GM12878 (cell line): ENCODE data around the gene LRCH4. TPM values are rescaled to one million over a fixed set of nuclear protein-coding genes. Genes with fewer than 3 reads are reported as not detected.
A peak's percentile ranks its signal among the peaks of the same experiment; 100 is the strongest.

Source experiments
- ATAC-seq: fragments of 200-7000 bp; cut with Tn5 transposase; 3 replicates; pipeline ENCODE4 v1.9.1; 2020; ENCODE audit warnings: mild to moderate bottlenecking, moderate library complexity
- BruUV-seq: library from RNA; stranded (reverse); fragments of 400-500 nt; replicated peaks from 2 replicates; lab custom pipeline; 2021; lab: Mats Ljungman, UMichigan
- CTCF ChIA-PET: fragments of 300-600 bp; sonication (Branson Sonifier 250); formaldehyde crosslinking; extraction: SDS; loops from one replicate; lab custom pipeline; 2021; ENCODE audit warnings: inconsistent platforms; lab: Yijun Ruan, JAX
- POLR2A ChIA-PET: fragments of 350-600 bp; formaldehyde crosslinking; extraction: SDS; loops from one replicate; lab custom pipeline; 2021; ENCODE audit warnings: inconsistent platforms; lab: Charles Lee
- RAD21 ChIA-PET: fragments of 300-600 bp; sonication (Branson Sonifier 250); formaldehyde crosslinking; loops from one replicate; lab custom pipeline; 2023; ENCODE audit warnings: antibody characterized with exemption; ENCODE audit not compliant: unreplicated experiment; lab: Charles Lee
- SMC1A ChIA-PET: fragments of 300-600 bp; sonication (Branson Sonifier 250); formaldehyde crosslinking; loops from one replicate; lab custom pipeline; 2023; ENCODE audit not compliant: unreplicated experiment, uncharacterized antibody; lab: Charles Lee
- DNase-seq: peaks from one replicate; pipeline ENCODE4 v3.0.0-alpha.2; 2011; ENCODE audit warnings: low read depth, low spot score
- FAIRE-seq: peaks from 3 replicates; lab custom pipeline; 2011; peaks lifted over from hg19 to GRCh38; lab: Jason Lieb, UNC
- H2AFZ ChIP-seq: 2 replicates; pipeline ENCODE4 v1.6.0; 2011; ENCODE audit warnings: low read depth, low read length, control low read depth; ENCODE audit not compliant: control insufficient read depth
- H3K27ac ChIP-seq: 2 replicates; pipeline ENCODE4 v1.5.1; 2011; ENCODE audit warnings: control low read depth; ENCODE audit not compliant: control insufficient read depth, insufficient read depth
- H3K27me3 ChIP-seq, 2 experiments: replicated peaks in 1 of 2; 2 replicates each; pipeline versions ENCODE4 v1.6.0 to v1.6.1; 2011; ENCODE audit warnings: low read length in 1 of 2; ENCODE audit not compliant: control insufficient read depth in 2 of 2, insufficient read depth in 2 of 2
- H3K36me3 ChIP-seq, 2 experiments: 2 replicates each; pipeline ENCODE4 v1.5.1; 2011; ENCODE audit warnings: low read length in 1 of 2; ENCODE audit not compliant: control insufficient read depth in 2 of 2, insufficient read depth in 2 of 2
- H3K4me1 ChIP-seq: 2 replicates; pipeline ENCODE4 v1.6.1; 2011; ENCODE audit warnings: mild to moderate bottlenecking, low read length, moderate library complexity, mixed read lengths; ENCODE audit not compliant: control insufficient read depth, insufficient read depth
- H3K4me2 ChIP-seq: 2 replicates; pipeline ENCODE4 v1.6.0; 2011; ENCODE audit warnings: control low read depth; ENCODE audit not compliant: control insufficient read depth, insufficient read depth
- H3K4me3 ChIP-seq: fragments of 200-600 bp; sonication (generic); 2 replicates; pipeline ENCODE4 v1.5.1; 2016
- H3K79me2 ChIP-seq: 2 replicates; pipeline ENCODE4 v1.6.0; 2011; ENCODE audit warnings: low read length; ENCODE audit not compliant: control insufficient read depth, insufficient read depth
- H3K9ac ChIP-seq: 2 replicates; pipeline ENCODE4 v1.8.0; 2011; ENCODE audit warnings: low read length, control low read depth, mixed read lengths; ENCODE audit not compliant: control insufficient read depth, insufficient read depth
- H3K9me3 ChIP-seq: replicated peaks from 3 replicates; pipeline ENCODE4 v1.5.1; 2011; ENCODE audit warnings: mild to moderate bottlenecking, low read length; ENCODE audit not compliant: control insufficient read depth, insufficient read depth
- H4K20me1 ChIP-seq: 2 replicates; pipeline ENCODE4 v1.6.0; 2011; ENCODE audit not compliant: control insufficient read depth, insufficient read depth
- BRCA1 ChIP-seq: IDR thresholded peaks from 2 replicates; pipeline ENCODE4 v1.6.1; 2011; ENCODE audit warnings: low read depth, low read length, improper control_type of control experiment
- POLR2A ChIP-seq: IDR thresholded peaks from 2 replicates; pipeline ENCODE4 v1.6.1; 2011; ENCODE audit warnings: low read depth, mild to moderate bottlenecking, low read length
- REST ChIP-seq: IDR thresholded peaks from 2 replicates; pipeline ENCODE4 v1.6.1; 2012; ENCODE audit warnings: mild to moderate bottlenecking, low read depth, low read length
- WGBS: methylation state at CpG from one replicate; pipeline ENCODE4 v1.1.6; 2016; ENCODE audit warnings: low lambda C conversion rate; ENCODE audit not compliant: insufficient replicate concordance, insufficient coverage; ENCODE audit errors: missing lambda C conversion rate; 5-methylcytosine and 5-hydroxymethylcytosine counted together
- in situ Hi-C: fragments of 300-500 bp; cut with MboI; formaldehyde crosslinking; loops from 9 replicates; pipeline ENCODE4 v1.14.3; 2018; ENCODE audit warnings: mixed read lengths
- intact Hi-C: fragments of 100-400 bp; cut with micrococcal nuclease; formaldehyde crosslinking; loops from one replicate; pipeline ENCODE4 v1.14.2; 2022; ENCODE audit not compliant: unreplicated experiment
- polyA plus RNA-seq, 11 experiments: library from polyadenylated mRNA; depleted of rRNA in 4 of 11; unstranded in 6 of 11; stranded (reverse) in 5 of 11; fragments of >200 nt; fragmentation: Nextera tagmentation in 4 of 11; fragmentation: Illumina TruSeq in 1 of 11; extraction: Ambion mirVana in 4 of 11; extraction: Trizol in 1 of 11; gene quantifications; 1 replicate in 1 of 11; 2 replicates in 10 of 11; pipeline versions ENCODE4 v1.2.1 to v1.2.3, GENCODE V29; 2011 to 2016; ENCODE audit warnings: inconsistent platforms in 2 of 11, missing spikeins in 2 of 11, low read depth in 1 of 11
- total RNA-seq, 4 experiments: library from RNA; depleted of rRNA in 3 of 4; stranded (reverse); fragments of >200 nt in 3 of 4; fragmentation: Illumina TruSeq in 1 of 4; extraction: Trizol in 1 of 4; gene quantifications; 2 replicates each; pipeline versions ENCODE4 v1.2.1 to v1.2.3, GENCODE V29; 2013 to 2021

The LRCH4 gene
- total and polyA plus RNA-seq, 10 of the 15 experiments (the other 5 are each of a cell fraction or from before 2014, with no cell fraction given), result 0.58 to 96.7 (median 28.4) TPM

GRCh38 chr7:100573691-100574361 is 12.1 kb downstream of the LRCH4 start, which contains the start of gene SAP25:
Gene SAP25 (minus strand): TSS chr7:100573900. CDS start chr7:100573742, 158 bp downstream.
- H3K36me3 ChIP-seq, result peaks cover 0 to 11% of the 10 kb centered on the region in 2 experiments; a peak in 3 of 4 replicates
- no peak within 1 kb of the TSS for H3K4me3 ChIP-seq
- H3K4me1 ChIP-seq, result peaks cover 22% of the 10 kb centered on the region
- no peaks in the 10 kb centered on the region for H3K9me3 ChIP-seq
- POLR2A ChIA-PET, result no interaction called here
- TF ChIP-seq REST (no peak), POLR2A (peak; percentile 37; the same call in 1 of the 2 replicates), BRCA1 (no peak)
- H3K9ac ChIP-seq, result no peak within 1 kb of the TSS
- 96% methylated on average over 51 of the region's 70 CpGs for WGBS
- FAIRE-seq, result no peak
- ATAC-seq, result no peak
- intact Hi-C loops, result no loop called here
- in situ Hi-C loops, result no loop called here
- H3K4me2 ChIP-seq, result no peak within 1 kb of the TSS
- no peaks in the 10 kb centered on the region for H3K79me2 ChIP-seq
- RAD21 ChIA-PET, result no interaction called here
- CTCF ChIA-PET, result no interaction called here
- H4K20me1 ChIP-seq, result no peaks in the 10 kb centered on the region
- SMC1A ChIA-PET, result no interaction called here
- DNase-seq, result no peak
- H2AFZ ChIP-seq, result no peak within 1 kb of the TSS
- BruUV-seq, result no TSS peak
- H3K27me3 ChIP-seq, result no peaks in the 10 kb centered on the region
- H3K27ac ChIP-seq, result no peak within 1 kb of the TSS
